HG03520 (cell line): ENCODE measurements around the gene OR2AG1.
"Not testable (repeated sequence)": the region's sequence is repeated elsewhere in the genome, so short reads cannot be mapped to it uniquely, and the experiment has no call there.

Experiments used
- ATAC-seq: cut with Tn5 transposase; IDR thresholded peaks from one replicate; pipeline ENCODE4 v1.9.1; 2021; ENCODE audit warnings: mild to moderate bottlenecking, moderate library complexity; ENCODE audit not compliant: unreplicated experiment

The OR2AG1 gene

GRCh38 chr11:6780829-6781228 lies 2.0 kb upstream of the OR2AG1 start:
- no peak for ATAC-seq

DNA sequence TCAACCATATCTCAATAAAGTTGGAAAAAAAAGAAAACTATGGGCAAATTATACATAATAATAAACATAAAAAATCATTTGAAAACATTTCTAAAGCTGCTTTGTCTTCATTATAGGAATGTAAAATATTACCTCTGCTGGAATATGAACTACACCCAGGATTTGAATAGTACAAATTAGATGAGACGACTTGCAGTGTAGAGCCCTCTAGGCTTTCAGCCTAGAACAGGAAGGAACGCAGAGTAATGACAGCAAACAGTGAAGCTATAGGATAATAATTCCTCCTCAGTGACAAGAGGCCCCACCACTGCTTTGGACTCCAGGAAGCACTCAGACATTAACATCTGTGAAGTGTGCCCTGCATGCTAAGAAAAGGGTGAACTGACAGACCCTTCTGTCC lies 7.7 kb downstream of the OR2AG1 start:
- ATAC-seq, result no peak

- no peak for ATAC-seq
Measured at GRCh38 chr11:6794639-6795038, 11.8 kb downstream of the OR2AG1 start.

DNA sequence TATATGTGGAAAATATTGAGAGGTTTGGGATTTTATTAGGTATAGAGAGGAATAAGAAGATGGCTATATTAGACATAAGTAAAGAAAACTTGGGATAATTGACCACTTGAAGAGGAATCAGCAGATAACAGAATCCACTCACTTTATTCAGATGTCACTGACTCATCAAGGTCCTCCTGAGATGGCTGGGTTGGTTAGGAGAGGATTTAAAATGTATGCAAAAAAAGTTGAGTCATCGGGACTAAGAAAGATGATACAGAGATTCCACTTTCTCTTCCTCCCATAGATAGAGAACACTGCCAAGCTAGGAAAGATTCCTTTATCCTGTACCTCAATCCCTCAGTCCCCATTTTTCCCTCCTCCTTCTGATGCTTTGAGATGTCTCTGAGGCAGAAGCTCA lies 16.6 kb downstream of the OR2AG1 start, which contains the start of gene OR6A2:
TSS of gene OR6A2 (minus strand) at position 288 of the 400 bp plus-strand sequence. CDS start 3,981 bp downstream, outside the sequence.
- ATAC-seq, result no peak

- not testable (repeated sequence) for ATAC-seq
Measured at GRCh38 chr11:6801075-6801474, 18.3 kb downstream of the OR2AG1 start.

DNA sequence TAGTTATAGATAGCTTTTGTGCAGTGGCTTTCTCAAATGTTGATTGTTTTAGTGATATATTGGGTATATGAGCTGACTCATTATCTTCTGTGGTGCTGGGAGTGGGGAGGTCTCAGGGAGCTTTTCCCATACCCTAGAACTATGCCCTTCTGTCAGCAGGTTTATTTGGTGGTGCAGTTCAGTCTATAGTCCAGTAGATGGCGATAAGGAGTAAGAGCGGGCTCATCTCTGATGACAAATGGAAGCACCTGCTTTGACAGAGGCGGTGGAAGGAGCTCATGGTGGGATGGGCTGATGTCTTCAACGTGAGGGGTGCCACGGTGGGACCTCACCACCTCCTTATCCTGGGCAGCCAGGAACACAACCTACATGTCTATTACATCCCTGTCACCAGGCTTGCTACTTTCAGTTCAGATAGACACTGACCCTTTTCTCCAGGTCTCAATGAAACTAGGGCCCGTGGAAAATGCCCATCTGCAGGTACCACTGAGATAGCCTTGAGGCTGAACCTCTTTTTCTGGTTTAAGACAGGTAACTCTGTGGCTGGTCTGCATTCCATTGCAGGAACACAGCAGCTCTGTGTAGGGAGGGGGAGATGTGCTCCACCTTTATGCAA lies 29.7 kb downstream of the OR2AG1 start:
- ATAC-seq, result peak; percentile 94

GRCh38 chr11:6813656-6814055 lies 30.8 kb downstream of the OR2AG1 start:
- no peak for ATAC-seq

DNA sequence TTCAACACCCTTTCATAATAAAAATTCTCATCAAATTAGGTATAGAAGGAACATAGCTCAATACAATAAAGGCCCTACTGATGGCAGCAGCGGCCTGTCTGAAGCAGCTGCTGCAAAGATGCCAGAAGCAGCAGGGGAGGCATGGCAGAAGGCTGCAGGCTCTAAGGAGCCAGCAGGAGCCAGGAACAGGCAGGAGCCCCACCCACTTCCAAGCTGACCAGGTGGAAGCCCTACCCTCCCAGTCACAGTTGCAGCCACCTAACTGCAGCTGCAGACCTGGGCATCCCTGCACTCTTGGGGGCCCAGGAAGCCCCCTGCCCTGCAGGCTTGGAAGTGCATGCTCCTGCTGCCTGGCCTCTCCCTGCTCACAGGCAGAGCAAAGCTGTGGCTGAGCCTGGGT lies 34.9 kb downstream of the OR2AG1 start:
- no peak for ATAC-seq

- no peak for ATAC-seq
Measured at GRCh38 chr11:6818967-6819366, 36.1 kb downstream of the OR2AG1 start.

DNA sequence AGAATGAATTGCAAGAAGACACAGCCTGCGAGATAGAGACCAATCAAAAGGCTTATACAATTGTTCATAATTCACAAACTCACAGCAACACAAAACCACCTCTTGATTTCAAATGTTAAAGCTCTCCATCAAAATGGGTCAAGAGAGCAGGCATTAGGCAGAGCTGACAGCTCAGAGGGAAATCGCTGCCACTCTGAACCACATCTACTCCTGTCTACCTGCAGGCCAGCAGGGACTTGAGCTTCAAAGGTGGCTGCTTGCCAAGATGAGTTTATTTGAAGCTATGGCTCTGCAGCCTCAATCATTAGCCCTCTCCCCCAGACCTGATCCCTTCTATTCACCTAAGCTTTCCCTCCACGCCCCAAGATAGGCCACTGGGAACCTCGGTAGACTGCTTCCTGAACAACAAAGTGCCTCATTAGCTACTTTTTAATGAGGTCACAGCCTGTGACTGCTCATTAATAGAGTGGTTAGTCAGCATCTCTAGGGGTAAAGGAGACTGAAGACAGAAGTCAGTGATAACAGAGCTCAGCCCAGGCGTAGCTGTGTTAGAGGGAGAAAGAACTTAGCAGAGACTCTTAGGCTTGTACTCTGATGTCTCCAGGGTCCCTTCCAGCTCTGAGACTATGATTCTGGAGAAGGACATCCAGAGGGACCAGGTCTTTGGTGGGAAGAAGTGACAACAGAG lies 41.5 kb downstream of the OR2AG1 start:
- ATAC-seq, result no peak

DNA sequence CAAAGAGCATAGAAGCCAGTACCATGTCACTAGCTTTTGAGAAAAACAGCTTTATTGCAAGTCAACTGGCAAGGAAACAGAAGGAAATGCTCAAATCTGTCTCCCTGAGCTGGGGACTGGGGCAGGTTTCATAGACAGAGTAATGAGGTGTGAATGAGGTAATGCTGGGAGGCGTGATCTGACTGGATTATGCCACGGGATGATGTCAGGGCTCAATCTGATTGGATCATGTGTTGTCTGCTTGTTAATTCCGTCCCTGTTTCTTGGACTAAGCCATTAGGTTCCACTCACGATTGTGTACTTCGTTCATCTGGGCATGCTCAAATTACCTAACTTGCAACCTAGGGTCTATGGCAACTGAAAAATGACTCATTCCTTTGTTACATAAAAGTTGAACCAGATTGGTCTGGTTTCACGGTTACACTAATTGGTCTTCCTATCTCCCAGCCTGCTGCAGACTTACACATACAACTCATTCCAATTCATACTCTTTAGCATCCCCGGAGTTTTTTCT lies 42.5 kb downstream of the OR2AG1 start:
- ATAC-seq, result no peak

DNA sequence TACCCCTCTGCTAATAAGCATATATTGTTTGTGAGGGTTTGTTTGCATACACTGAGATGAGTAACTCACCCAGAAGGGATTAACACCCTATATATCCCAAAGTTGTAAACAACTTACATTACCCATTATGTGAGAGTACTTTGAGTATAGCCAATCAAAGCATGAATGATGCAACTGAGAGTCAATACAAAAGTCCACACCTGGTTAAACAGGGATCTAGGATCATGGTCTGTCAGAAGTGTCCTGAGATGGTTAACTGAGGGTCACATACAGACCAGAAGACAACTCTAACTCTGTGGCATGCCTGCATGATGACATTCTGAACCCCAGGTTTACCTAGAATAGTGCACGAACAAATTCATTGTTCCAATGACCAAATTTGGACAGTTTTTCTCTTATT lies 45.3 kb downstream of the OR2AG1 start:
- ATAC-seq, result no peak

DNA sequence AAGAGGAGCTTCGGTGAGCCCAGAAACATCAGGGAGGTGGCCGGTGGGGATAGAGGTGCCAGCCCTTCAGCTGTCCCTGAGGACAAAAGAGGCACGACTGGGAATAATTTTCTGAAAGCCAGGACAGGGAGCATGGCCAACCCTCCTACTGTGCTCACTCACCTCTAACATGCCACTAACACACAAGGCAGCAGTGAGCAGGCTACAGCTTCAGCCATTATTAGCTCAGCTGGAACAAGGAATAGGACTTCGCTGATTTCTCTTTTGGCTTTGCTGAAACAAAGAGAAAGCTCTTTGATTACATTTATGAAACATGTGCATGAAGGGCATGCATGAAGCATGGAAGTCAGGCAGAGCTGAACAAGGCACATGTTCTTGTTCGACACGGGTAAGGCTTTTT lies 50.5 kb downstream of the OR2AG1 start:
- no peak for ATAC-seq

DNA sequence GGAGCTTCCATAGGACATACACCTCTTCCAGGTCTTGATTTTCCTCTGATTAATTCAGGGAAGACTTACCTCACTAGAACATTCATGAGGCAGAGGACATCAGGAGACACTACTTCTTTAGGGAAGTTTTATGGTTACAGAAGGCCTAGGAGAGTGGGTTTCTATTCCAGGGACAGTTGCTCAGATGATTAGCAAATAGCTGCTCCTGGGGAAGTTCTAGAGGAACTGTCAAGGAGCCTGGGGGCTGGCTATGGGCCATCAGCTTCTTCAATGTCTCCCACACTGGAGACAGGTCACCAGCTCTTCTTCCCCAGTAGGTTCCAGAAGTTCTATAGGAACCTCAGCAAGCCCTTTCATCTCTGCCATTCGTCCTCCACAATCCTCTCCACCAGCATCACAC lies 51.2 kb downstream of the OR2AG1 start:
- no peak for ATAC-seq
